H1 (cell line): ENCODE results near the gene SPINDOC. TPM values are rescaled to one million over a fixed set of nuclear protein-coding genes. Genes with fewer than 3 reads are reported as not detected.
A peak's percentile ranks its signal among the peaks of the same experiment; 100 is the strongest.

ENCODE experiments used
- CTCF ChIA-PET: fragments of 300-600 bp; sonication (Branson Sonifier 250); formaldehyde crosslinking; loops from one replicate; lab custom pipeline; 2021; ENCODE audit not compliant: partially characterized antibody; lab: Charles Lee
- POLR2A ChIA-PET: fragments of 300-600 bp; sonication (Branson Sonifier 250); formaldehyde crosslinking; loops from one replicate; lab custom pipeline; 2021; ENCODE audit warnings: inconsistent platforms; ENCODE audit not compliant: partially characterized antibody; lab: Charles Lee
- DNase-seq, 2 experiments: peaks; one replicate each; pipeline versions ENCODE4 v3.0.0 to v3.0.0-alpha.2; 2010 to 2022; ENCODE audit warnings: low spot score in 2 of 2, low read depth in 1 of 2, mixed read lengths in 1 of 2
- FAIRE-seq: peaks from 2 replicates; lab custom pipeline; 2011; peaks lifted over from hg19 to GRCh38; lab: Jason Lieb, UNC
- H2AFZ ChIP-seq: 2 replicates; pipeline ENCODE4 v1.8.1; 2012; ENCODE audit warnings: low read length, inconsistent platforms
- H2AK5ac ChIP-seq: 2 replicates; pipeline ENCODE4 v1.6.1; 2013; ENCODE audit warnings: low read depth, low read length
- H2BK120ac ChIP-seq: replicated peaks from 2 replicates; pipeline ENCODE3; 2013; ENCODE audit warnings: low read depth, low read length, inconsistent platforms
- H2BK12ac ChIP-seq: 2 replicates; pipeline ENCODE4 v1.6.1; 2013; ENCODE audit warnings: low read depth, low read length
- H2BK15ac ChIP-seq: 2 replicates; pipeline ENCODE4 v1.6.1; 2013; ENCODE audit warnings: low read length
- H2BK20ac ChIP-seq: 2 replicates; pipeline ENCODE4 v1.6.1; 2013; ENCODE audit warnings: low read length
- H2BK5ac ChIP-seq: 2 replicates; pipeline ENCODE4 v1.6.1; 2013; ENCODE audit warnings: low read depth, low read length
- H3K14ac ChIP-seq: 2 replicates; pipeline ENCODE4 v1.6.1; 2013; ENCODE audit warnings: inconsistent platforms; ENCODE audit not compliant: insufficient read length
- H3K18ac ChIP-seq: 2 replicates; pipeline ENCODE4 v1.6.1; 2013; ENCODE audit warnings: low read length; ENCODE audit errors: extremely low read depth
- H3K23ac ChIP-seq: 2 replicates; pipeline ENCODE4 v1.6.1; 2013; ENCODE audit warnings: inconsistent platforms; ENCODE audit not compliant: insufficient read length
- H3K23me2 ChIP-seq: 2 replicates; pipeline ENCODE4 v1.6.1; 2013; ENCODE audit warnings: low read depth, low read length
- H3K27ac ChIP-seq: 2 replicates; pipeline ENCODE4 v1.6.1; 2011; ENCODE audit warnings: low read depth, low read length, inconsistent platforms
- H3K27me3 ChIP-seq, 4 experiments: replicated peaks in 1 of 4; 1 replicate in 1 of 4; 2 replicates in 3 of 4; pipeline versions ENCODE4 v1.6.1 to v1.8.1; 2011 to 2013; ENCODE audit warnings: low read length in 3 of 4, mild to moderate bottlenecking in 3 of 4, inconsistent platforms in 2 of 4, mixed read lengths in 2 of 4, moderate library complexity in 1 of 4; ENCODE audit not compliant: control insufficient read depth in 3 of 4, insufficient read depth in 3 of 4; ENCODE audit errors: extremely low read depth in 1 of 4
- H3K36me3 ChIP-seq, 4 experiments: 2 replicates each; pipeline versions ENCODE4 v1.6.1 to v1.8.1; 2011 to 2013; ENCODE audit warnings: mild to moderate bottlenecking in 4 of 4, low read length in 3 of 4, moderate library complexity in 2 of 4, control low read depth in 1 of 4, inconsistent platforms in 1 of 4; ENCODE audit not compliant: insufficient read depth in 4 of 4, control insufficient read depth in 2 of 4
- H3K4ac ChIP-seq: replicated peaks from 2 replicates; pipeline ENCODE3; 2013; ENCODE audit warnings: low read length, low read depth, mixed read lengths, inconsistent platforms; ENCODE audit not compliant: insufficient read length
- H3K4me1 ChIP-seq, 4 experiments: replicated peaks in 1 of 4; 1 replicate in 1 of 4; 2 replicates in 3 of 4; pipeline versions ENCODE4 v1.6.1 to v1.8.1; 2011 to 2013; ENCODE audit warnings: low read length in 3 of 4, inconsistent platforms in 2 of 4, mixed read lengths in 1 of 4; ENCODE audit not compliant: insufficient read depth in 4 of 4, control insufficient read depth in 3 of 4
- H3K4me2 ChIP-seq, 2 experiments: 2 replicates each; pipeline versions ENCODE4 v1.6.1 to v1.8.1; 2011 to 2013; ENCODE audit warnings: low read depth in 2 of 2, low read length in 2 of 2, control low read depth in 1 of 2, inconsistent platforms in 1 of 2, mild to moderate bottlenecking in 1 of 2; ENCODE audit not compliant: insufficient read depth in 1 of 2
- H3K4me3 ChIP-seq, 4 experiments: fragments of 200-600, 300-600 bp in 1 of 4; sonication (generic), shearing (Covaris generic), sonication (Bioruptor Twin) in 1 of 4; 2 replicates each; pipeline versions ENCODE4 v1.5.1 to v1.8.1; 2011 to 2016; ENCODE audit warnings: low read length in 4 of 4, low read depth in 3 of 4, control low read depth in 2 of 4, inconsistent platforms in 2 of 4, mild to moderate bottlenecking in 2 of 4, mixed read lengths in 1 of 4, moderate library complexity in 1 of 4; ENCODE audit not compliant: insufficient read depth in 2 of 4; ENCODE audit errors: extremely low read depth in 1 of 4
- H3K56ac ChIP-seq: replicated peaks from 2 replicates; pipeline ENCODE3; 2013; ENCODE audit warnings: low read depth, mild to moderate bottlenecking, mixed read lengths, low read length, inconsistent platforms; ENCODE audit not compliant: insufficient read length
- H3K79me1 ChIP-seq: 2 replicates; pipeline ENCODE4 v1.6.1; 2013; ENCODE audit warnings: low read depth, low read length, control low read depth
- H3K79me2 ChIP-seq, 2 experiments: 2 replicates each; pipeline versions ENCODE4 v1.6.1 to v1.8.1; 2012 to 2013; ENCODE audit warnings: low read length in 2 of 2, mild to moderate bottlenecking in 2 of 2, inconsistent platforms in 1 of 2; ENCODE audit not compliant: insufficient read depth in 2 of 2, control insufficient read depth in 1 of 2
- H3K9ac ChIP-seq, 4 experiments: replicated peaks in 1 of 4; 1 replicate in 1 of 4; 2 replicates in 3 of 4; pipeline versions ENCODE4 v1.6.1 to v1.8.1; 2011 to 2013; ENCODE audit warnings: low read depth in 3 of 4, low read length in 3 of 4, control low read depth in 2 of 4, mild to moderate bottlenecking in 2 of 4, moderate library complexity in 2 of 4, inconsistent platforms in 1 of 4; ENCODE audit errors: extremely low read depth in 1 of 4
- H3K9me3 ChIP-seq, 2 experiments: 2 replicates each; pipeline versions ENCODE4 v1.6.1 to v1.8.1; 2012 to 2013; ENCODE audit warnings: mild to moderate bottlenecking in 2 of 2, moderate library complexity in 2 of 2, control low read depth in 1 of 2, inconsistent platforms in 1 of 2, low read depth in 1 of 2, low read length in 1 of 2, mixed read lengths in 1 of 2; ENCODE audit not compliant: insufficient read depth in 2 of 2
- H4K20me1 ChIP-seq, 2 experiments: replicated peaks in 1 of 2; 2 replicates each; pipeline versions ENCODE3 to v1.8.1; 2011 to 2013; ENCODE audit warnings: inconsistent platforms in 2 of 2, low read length in 2 of 2, mild to moderate bottlenecking in 1 of 2; ENCODE audit not compliant: insufficient read depth in 2 of 2, control insufficient read depth in 1 of 2
- H4K5ac ChIP-seq: 2 replicates; pipeline ENCODE4 v1.6.1; 2013; ENCODE audit warnings: low read length, low read depth, mixed read lengths, inconsistent platforms; ENCODE audit not compliant: insufficient read length
- H4K8ac ChIP-seq: 2 replicates; pipeline ENCODE4 v1.8.0; 2013; ENCODE audit warnings: mild to moderate bottlenecking, moderate library complexity, low read length, inconsistent platforms; ENCODE audit not compliant: insufficient read depth; ENCODE audit errors: extremely low read depth
- H4K91ac ChIP-seq: replicated peaks from 2 replicates; pipeline ENCODE3; 2013; ENCODE audit warnings: low read length, mixed read lengths, inconsistent platforms; ENCODE audit not compliant: insufficient read length
- GABPA ChIP-seq: IDR thresholded peaks from 2 replicates; pipeline ENCODE4 v1.6.1; 2011; ENCODE audit warnings: mild to moderate bottlenecking, low read length, moderate library complexity, borderline replicate concordance; ENCODE audit not compliant: insufficient read depth
- PHF8 ChIP-seq: fragments of 200-600 bp; sonication (generic); conservative IDR thresholded peaks from 2 replicates; pipeline ENCODE4 v1.7.1; 2012; ENCODE audit warnings: low read depth, mild to moderate bottlenecking, inconsistent platforms, low read length, moderate library complexity
- RBBP5 ChIP-seq: IDR thresholded peaks from 2 replicates; pipeline ENCODE4 v1.7.1; 2012; ENCODE audit warnings: low read depth, mild to moderate bottlenecking, inconsistent platforms, low read length, moderate library complexity, borderline replicate concordance
- WGBS, 2 experiments: shearing (Covaris generic) in 1 of 2; methylation state at CpG; one replicate each; pipeline versions ENCODE4 v1.1.6 to v1.1.7; 2013 to 2015; ENCODE audit warnings: low lambda C conversion rate in 2 of 2, mixed read lengths in 2 of 2, inconsistent platforms in 1 of 2, low coverage in 1 of 2, missing lambda C conversion rate in 1 of 2; ENCODE audit not compliant: insufficient replicate concordance in 2 of 2, insufficient coverage in 1 of 2, insufficient read length in 1 of 2; ENCODE audit errors: extremely low coverage in 1 of 2, missing lambda C conversion rate in 1 of 2; 5-methylcytosine and 5-hydroxymethylcytosine counted together
- polyA plus RNA-seq, 7 experiments: library from polyadenylated mRNA; depleted of rRNA in 3 of 7; stranded (reverse) in 5 of 7; unstranded in 2 of 7; fragments of >200 nt in 5 of 7; fragments of 200-250 nt in 2 of 7; gene quantifications; 1 replicate in 5 of 7; 2 replicates in 1 of 7; 4 replicates in 1 of 7; pipeline versions ENCODE4 v1.2.1 to v1.2.3, GENCODE V29; 2011 to 2013; ENCODE audit warnings: missing spikeins in 2 of 7, mixed read lengths in 2 of 7
- total RNA-seq: library from RNA; stranded (reverse); fragmentation: NEBNext Ultra II Directional; extraction: Animal tissue kit (Norgen Biotek cat#: 25700); gene quantifications from 2 replicates; pipeline ENCODE4 v1.2.1, GENCODE V29; 2021

SPINDOC gene
- total and polyA plus RNA-seq, 2 of the 8 experiments (the other 6 are each of a cell fraction or from before 2014, with no cell fraction given): 78.7 to 99.7 TPM

- Histone ChIP-seq H3K4me3 (peak overlapping the region; percentile 50 to 82 (median 55)), H3K79me2 (peaks cover 0 to 21% of the 10 kb centered on the region in 2 experiments; a peak in 2 of 4 replicates)
- 2% methylated on average over 29 of the region's 82 CpGs; no CpG with 5 or more reads in 1 of the 2 experiments for WGBS, 2 experiments
- TF ChIP-seq RBBP5 (peak; percentile 9), GABPA (peak; percentile 18; the same call in 1 of the 2 replicates), PHF8 (peak; percentile 24; the same call in 1 of the 2 replicates)
These were observed 44.1 kb upstream of the SPINDOC start for GRCh38 chr11:63769042-63769713.

More at GRCh38 chr11:63769042-63769713, 44.1 kb upstream of the SPINDOC start:
- Histone ChIP-seq H3K36me3 (peaks cover 0 to 7% (median 0%) of the 10 kb centered on the region in 4 experiments; a peak in 2 of 8 replicates), H2AFZ (no peak overlapping the region), H4K91ac (no peak overlapping the region), H3K23ac (no peak overlapping the region), H3K9me3 (no peaks in the 10 kb centered on the region), H2BK15ac (no peak overlapping the region), H3K56ac (no peak overlapping the region), H4K8ac (peak overlapping the region; percentile 66; the same call in 1 of the 2 replicates), H2BK20ac (no peak overlapping the region), H3K4me1 (peaks cover 5 to 33% (median 26%) of the 10 kb centered on the region in 4 experiments), H3K14ac (no peak overlapping the region), H3K79me1 (peaks cover 9% of the 10 kb centered on the region), H2BK12ac (no peak overlapping the region), H4K20me1 (peaks cover 12 to 13% of the 10 kb centered on the region in 2 experiments), H3K4ac (no peak overlapping the region), H3K4me2 (peak overlapping the region; percentile 93 to 99), H4K5ac (no peak overlapping the region), H3K27me3 (peaks cover 0 to 16% (median 13%) of the 10 kb centered on the region in 4 experiments; a peak in 6 of 7 replicates), H3K18ac (peak overlapping the region; percentile 81), H2BK120ac (no peak overlapping the region), H3K27ac (peak overlapping the region; percentile 69; the same call in 1 of the 2 replicates), H2AK5ac (no peak overlapping the region), H3K9ac (peak overlapping the region in 3 of 4 experiments; percentile 34 to 93 (median 51); a peak in 4 of 7 replicates), H2BK5ac (no peak overlapping the region), H3K23me2 (peaks cover 11% of the 10 kb centered on the region)
- DNase-seq (peak in 1 of 2 experiments; percentile 72), FAIRE-seq (no peak)
- POLR2A ChIA-PET: interaction anchor here (0.5 to 6.8 kb wide), 20 partner anchors 10 to 209 kb away, joined by 3 to 73 read pairs (median 4); partner anchors contain the start of genes RCOR2 and SPINDOC
- CTCF ChIA-PET: interaction anchor here (0.7 to 1.9 kb wide), 13 partner anchors 15 to 866 kb away, joined by 3 to 5 read pairs (median 4); no protein-coding TSS in a partner anchor
